HepG2 (cell line): ENCODE measurements around the gene COL9A3. TPM values are rescaled to one million over a fixed set of nuclear protein-coding genes. Genes with fewer than 3 reads are reported as not detected.

Experiments
- GPBP1L1 ChIP-seq: sonication (generic); formaldehyde crosslinking; IDR thresholded peaks from 2 replicates; pipeline ENCODE4 v1.5.0; 2020; ENCODE audit warnings: mild to moderate bottlenecking, missing genetic modification reagents
- GTF3A ChIP-seq: sonication (generic); formaldehyde crosslinking; conservative IDR thresholded peaks from 2 replicates; pipeline ENCODE4 v1.4.0; 2020; ENCODE audit warnings: mild to moderate bottlenecking, missing genetic modification reagents
- LRRFIP1 ChIP-seq: sonication (generic); formaldehyde crosslinking; conservative IDR thresholded peaks from 2 replicates; pipeline ENCODE4 v1.4.0; 2020; ENCODE audit warnings: missing genetic modification reagents
- NRL ChIP-seq: sonication (generic); formaldehyde crosslinking; IDR thresholded peaks from 2 replicates; pipeline ENCODE4 v1.5.0; 2020; ENCODE audit warnings: missing genetic modification reagents, mild to moderate bottlenecking, moderate library complexity, borderline replicate concordance
- POLR2A ChIP-seq, 2 experiments: IDR thresholded peaks; 2 replicates each; pipeline ENCODE4 v1.6.1; 2011; ENCODE audit warnings: low read depth in 2 of 2, low read length in 2 of 2, mild to moderate bottlenecking in 1 of 2, moderate library complexity in 1 of 2; ENCODE audit not compliant: insufficient read depth in 1 of 2
- POLR2AphosphoS2 ChIP-seq: IDR thresholded peaks from 2 replicates; pipeline ENCODE4 v1.6.1; 2011; ENCODE audit warnings: low read depth, low read length, improper control_type of control experiment
- PRDM10 ChIP-seq: sonication (generic); formaldehyde crosslinking; IDR thresholded peaks from 2 replicates; pipeline ENCODE4 v1.4.0; 2020; ENCODE audit warnings: low read depth, missing genetic modification reagents
- SPEN ChIP-seq: sonication (generic); formaldehyde crosslinking; IDR thresholded peaks from 2 replicates; pipeline ENCODE4 v1.5.1; 2020; ENCODE audit warnings: low read depth, mild to moderate bottlenecking, missing genetic modification reagents
- SRF ChIP-seq: IDR thresholded peaks from 2 replicates; pipeline ENCODE4 v1.6.1; 2011; ENCODE audit warnings: mild to moderate bottlenecking, low read depth, low read length, moderate library complexity
- TP53 ChIP-seq: sonication (generic); formaldehyde crosslinking; conservative IDR thresholded peaks from 2 replicates; pipeline ENCODE4 v1.4.0; 2020; ENCODE audit warnings: missing genetic modification reagents
- ZBTB33 ChIP-seq: sonication (generic); formaldehyde crosslinking; IDR thresholded peaks from 2 replicates; pipeline ENCODE4 v1.4.0; 2020; ENCODE audit warnings: missing genetic modification reagents
- ZNF10 ChIP-seq: sonication (generic); formaldehyde crosslinking; IDR thresholded peaks from 2 replicates; pipeline ENCODE4 v1.4.0; 2020; ENCODE audit warnings: mild to moderate bottlenecking, low read depth, missing genetic modification reagents, borderline replicate concordance
- ZNF329 ChIP-seq: sonication (generic); formaldehyde crosslinking; IDR thresholded peaks from 2 replicates; pipeline ENCODE4 v1.9.0; 2021; ENCODE audit warnings: low read depth, mild to moderate bottlenecking, missing genetic modification reagents
- ZNF629 ChIP-seq: sonication (generic); formaldehyde crosslinking; conservative IDR thresholded peaks from 2 replicates; pipeline ENCODE4 v1.5.0; 2020; ENCODE audit warnings: missing genetic modification reagents
- ZNF670 ChIP-seq: sonication (generic); formaldehyde crosslinking; IDR thresholded peaks from 2 replicates; pipeline ENCODE4 v1.8.0; 2022; ENCODE audit warnings: mild to moderate bottlenecking, missing genetic modification reagents, borderline replicate concordance
- polyA plus RNA-seq, 8 experiments: library from polyadenylated mRNA; depleted of rRNA in 3 of 8; stranded (reverse) in 7 of 8; unstranded in 1 of 8; fragments of >200 nt; fragmentation: Illumina TruSeq in 4 of 8; extraction: Trizol in 4 of 8; gene quantifications; 2 replicates each; pipeline versions ENCODE4 v1.2.1 to v1.2.3, GENCODE V29; 2011 to 2016; ENCODE audit warnings: low read depth in 4 of 8, missing spikeins in 1 of 8, mixed read lengths in 1 of 8; ENCODE audit not compliant: insufficient read depth in 1 of 8
- total RNA-seq, 5 experiments: library from RNA; depleted of rRNA; stranded (reverse); fragments of >200 nt; fragmentation: Illumina TruSeq; extraction: Trizol; gene quantifications; 2 replicates each; pipeline ENCODE4 v1.2.3, GENCODE V29; 2016; ENCODE audit warnings: low read depth in 1 of 5
- TF ChIP-seq, protein P1 (sequence below), 2 experiments: fragments of 450-650 bp in 1 of 2; sonication (generic) in 1 of 2; formaldehyde crosslinking; IDR thresholded peaks; 2 replicates each; pipeline versions ENCODE4 v1.5.0 to v1.8.0; 2020 to 2022; ENCODE audit warnings: mild to moderate bottlenecking in 1 of 2, missing genetic modification reagents in 1 of 2

COL9A3 gene
- total and polyA plus RNA-seq, 2 of the 13 experiments (the other 11 are each of a cell fraction or from before 2014, with no cell fraction given) = 155 to 204 TPM

DNA sequence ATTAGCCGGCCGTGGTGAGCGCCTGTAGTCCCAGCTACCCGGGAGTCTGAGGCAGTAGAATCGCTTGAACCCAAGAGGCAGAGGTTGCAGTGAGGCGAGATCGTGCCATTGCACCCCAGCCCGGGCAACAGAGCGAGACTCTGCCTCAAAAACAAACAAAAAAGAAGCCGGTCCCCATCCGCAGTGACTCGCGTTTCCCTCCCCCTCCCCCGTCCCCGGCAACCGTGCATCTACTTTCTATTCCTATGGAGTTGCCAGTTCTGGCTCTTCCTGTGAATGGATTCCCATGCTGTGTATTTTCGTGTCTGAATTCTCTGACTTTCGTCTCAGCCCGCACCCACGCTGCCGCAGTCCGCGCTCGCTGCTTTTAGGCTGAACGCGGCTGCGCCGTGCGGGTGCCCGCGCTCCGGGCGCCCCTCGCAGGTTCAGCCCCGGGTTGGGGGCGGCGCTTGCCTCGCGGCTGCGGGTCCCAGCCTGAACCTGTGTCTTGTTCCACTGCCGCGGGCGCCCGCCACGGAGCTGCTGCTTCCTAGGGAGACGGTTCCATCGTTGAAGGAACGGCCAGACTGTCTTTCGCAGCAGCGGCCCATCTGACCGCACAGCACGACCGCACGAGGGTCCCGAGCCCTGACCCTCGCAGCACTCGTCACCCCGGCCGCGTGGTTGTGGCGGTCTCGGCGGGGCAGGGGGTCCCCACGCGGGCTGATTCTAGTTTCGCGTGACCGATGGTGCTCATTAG is 21.7 kb upstream of the COL9A3 start (continued):
- no peak; the same call in 1 of the 2 replicates for TF ChIP-seq ZBTB33 (CRISPR knock-in tag)
- TF ChIP-seq ZNF670 = no peak
- TF ChIP-seq ZNF10 (CRISPR knock-in tag) = peak; percentile 37; the same call in 1 of the 2 replicates
- no peak for TF ChIP-seq PRDM10
- no peak for TF ChIP-seq LRRFIP1 (CRISPR knock-in tag)
- TF ChIP-seq, protein P1, sequence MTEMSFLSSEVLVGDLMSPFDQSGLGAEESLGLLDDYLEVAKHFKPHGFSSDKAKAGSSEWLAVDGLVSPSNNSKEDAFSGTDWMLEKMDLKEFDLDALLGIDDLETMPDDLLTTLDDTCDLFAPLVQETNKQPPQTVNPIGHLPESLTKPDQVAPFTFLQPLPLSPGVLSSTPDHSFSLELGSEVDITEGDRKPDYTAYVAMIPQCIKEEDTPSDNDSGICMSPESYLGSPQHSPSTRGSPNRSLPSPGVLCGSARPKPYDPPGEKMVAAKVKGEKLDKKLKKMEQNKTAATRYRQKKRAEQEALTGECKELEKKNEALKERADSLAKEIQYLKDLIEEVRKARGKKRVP (CRISPR knock-in tag; IDR thresholded peaks at IDR 0.05) = peak in 1 of 2 experiments; percentile 17; a peak in 1 of 4 replicates
- TF ChIP-seq ZNF329 (CRISPR knock-in tag) = no peak
- TF ChIP-seq POLR2A (IDR thresholded peaks at IDR 0.05; ENCODE audit: insufficient read depth in 1 of 2, low read depth in 2 of 2, low read length in 2 of 2) = peak in 1 of 2 experiments; percentile 76; a peak in 2 of 4 replicates
- 0 out of 2 replicates have a peak, but pooled peaks have one; percentile 34 for TF ChIP-seq ZNF629 (CRISPR knock-in tag)
- no peak for TF ChIP-seq GPBP1L1 (CRISPR knock-in tag)
- no peak for TF ChIP-seq SRF
- TF ChIP-seq NRL (CRISPR knock-in tag) = 0 out of 2 replicates have a peak, but pooled peaks have one; percentile 70
- TF ChIP-seq SPEN (CRISPR knock-in tag) = peak; percentile 80
- no peak for TF ChIP-seq GTF3A (CRISPR knock-in tag)
- TF ChIP-seq TP53 (CRISPR knock-in tag) = 0 out of 2 replicates have a peak, but pooled peaks have one; percentile 31
- no peak for TF ChIP-seq POLR2AphosphoS2
